HCT116 (cell line): ENCODE measurements around the gene C22orf39. TPM values are rescaled to one million over a fixed set of nuclear protein-coding genes. Genes with fewer than 3 reads are reported as not detected.

Source experiments
- ATAC-seq: fragments of 200-7000 bp; cut with Tn5 transposase; 2 replicates; pipeline ENCODE4 v1.9.1; 2020; ENCODE audit warnings: mild to moderate bottlenecking, moderate library complexity
- BruUV-seq: library from RNA; stranded (reverse); fragments of 400-500 nt; replicated peaks from 2 replicates; lab custom pipeline; 2021; lab: Mats Ljungman, UMichigan
- CTCF ChIA-PET: fragments of 300-600 bp; sonication (Branson Sonifier 250); formaldehyde crosslinking; loops from one replicate; lab custom pipeline; 2021; ENCODE audit warnings: antibody characterized with exemption; lab: Charles Lee
- POLR2A ChIA-PET: fragments of 300-600, 350-600 bp; sonication (Branson Sonifier 250); formaldehyde crosslinking; loops from one replicate; lab custom pipeline; 2021; ENCODE audit warnings: antibody characterized with exemption; lab: Charles Lee
- RAD21 ChIA-PET, 2 experiments: fragments of 300-600 bp; sonication (Branson Sonifier 250); formaldehyde crosslinking; loops; one replicate each; lab custom pipeline; 2023; ENCODE audit warnings: low total read pairs in 2 of 2; ENCODE audit not compliant: uncharacterized antibody in 2 of 2, unreplicated experiment in 2 of 2, low non-redundant PET in 1 of 2; lab: Charles Lee
- DNase-seq: peaks from one replicate; pipeline ENCODE4 v3.0.0-alpha.2; 2010; ENCODE audit warnings: low read depth, low spot score
- H2AFZ ChIP-seq: fragments of 200-600 bp; shearing (Covaris generic), sonication (generic); 2 replicates; pipeline ENCODE4 v1.6.1; 2017; ENCODE audit warnings: low read depth, mixed run types, mixed read lengths, antibody characterized with exemption, low read length; ENCODE audit not compliant: poor library complexity, severe bottlenecking
- H3K27ac ChIP-seq: 2 replicates; pipeline ENCODE4 v1.5.1; 2012; ENCODE audit warnings: low read depth, low read length
- H3K27me3 ChIP-seq: fragments of 200-600 bp; sonication (generic); 2 replicates; pipeline ENCODE4 v1.6.1; 2016; ENCODE audit warnings: mixed run types, low read length, mixed read lengths; ENCODE audit not compliant: insufficient read depth
- H3K36me3 ChIP-seq, 2 experiments: fragments of 200-500 bp in 1 of 2; fragments of 200-600 bp in 1 of 2; sonication (Bioruptor generic) in 1 of 2; sonication (generic) in 1 of 2; 2 replicates each; pipeline versions ENCODE4 v1.5.1 to v1.6.1; 2014 to 2016; ENCODE audit warnings: low read length in 2 of 2, inconsistent platforms in 1 of 2, mixed read lengths in 1 of 2, mixed run types in 1 of 2; ENCODE audit not compliant: insufficient read depth in 2 of 2, control insufficient read depth in 1 of 2
- H3K4me1 ChIP-seq, 2 experiments: fragments of 200-600 bp in 1 of 2; sonication (generic) in 1 of 2; 2 replicates each; pipeline versions ENCODE4 v1.5.1 to v1.6.1; 2012 to 2017; ENCODE audit warnings: low read length in 2 of 2, inconsistent platforms in 1 of 2, mild to moderate bottlenecking in 1 of 2, mixed read lengths in 1 of 2, mixed run types in 1 of 2, moderate library complexity in 1 of 2; ENCODE audit not compliant: insufficient read depth in 2 of 2, control insufficient read depth in 1 of 2
- H3K4me2 ChIP-seq: fragments of 200-600 bp; sonication (generic); 2 replicates; pipeline ENCODE4 v1.6.1; 2017; ENCODE audit warnings: mixed run types, low read length, mixed read lengths
- H3K4me3 ChIP-seq, 2 experiments: fragments of 200-600 bp in 1 of 2; sonication (generic) in 1 of 2; replicated peaks in 1 of 2; 2 replicates each; pipeline ENCODE4 v1.5.1; 2011 to 2016; ENCODE audit warnings: low read length in 2 of 2, control low read depth in 1 of 2, low read depth in 1 of 2, mild to moderate bottlenecking in 1 of 2, mixed read lengths in 1 of 2, mixed run types in 1 of 2
- H3K79me2 ChIP-seq: fragments of 200-600 bp; sonication (generic); 2 replicates; pipeline ENCODE4 v1.6.1; 2017; ENCODE audit warnings: mild to moderate bottlenecking, mixed run types, low read length, moderate library complexity, mixed read lengths; ENCODE audit not compliant: insufficient read depth
- H3K9ac ChIP-seq: fragments of 200-600 bp; sonication (generic); 2 replicates; pipeline ENCODE4 v1.6.1; 2016; ENCODE audit warnings: low read length, mixed read lengths
- H3K9me2 ChIP-seq: fragments of 200-600 bp; sonication (generic), shearing (Covaris generic); 2 replicates; pipeline ENCODE4 v1.6.1; 2017; ENCODE audit warnings: mixed run types, mild to moderate bottlenecking, moderate library complexity; ENCODE audit not compliant: insufficient read depth
- H3K9me3 ChIP-seq, 2 experiments: fragments of 200-500 bp in 1 of 2; fragments of 200-600 bp in 1 of 2; sonication (Bioruptor generic) in 1 of 2; sonication (generic) in 1 of 2; 2 replicates each; pipeline ENCODE4 v1.6.1; 2014 to 2017; ENCODE audit warnings: low read length in 2 of 2, mixed read lengths in 2 of 2, inconsistent platforms in 1 of 2, low read depth in 1 of 2, mild to moderate bottlenecking in 1 of 2, mixed run types in 1 of 2, moderate library complexity in 1 of 2; ENCODE audit not compliant: control insufficient read depth in 1 of 2, insufficient read depth in 1 of 2
- H4K20me1 ChIP-seq: fragments of 200-600 bp; sonication (generic), shearing (Covaris generic); 2 replicates; pipeline ENCODE4 v1.6.1; 2017; ENCODE audit warnings: mixed run types, mild to moderate bottlenecking, moderate library complexity; ENCODE audit not compliant: insufficient read depth
- ATF3 ChIP-seq: IDR thresholded peaks from 2 replicates; pipeline ENCODE4 v1.6.1; 2012
- CBX3 ChIP-seq: IDR thresholded peaks from 2 replicates; pipeline ENCODE4 v1.6.1; 2012; ENCODE audit warnings: low read depth
- CEBPB ChIP-seq: IDR thresholded peaks from 2 replicates; pipeline ENCODE4 v1.6.1; 2012; ENCODE audit warnings: low read depth
- ELF1 ChIP-seq: IDR thresholded peaks from 2 replicates; pipeline ENCODE4 v1.6.1; 2012; ENCODE audit warnings: low read depth, borderline replicate concordance
- EZH2phosphoT487 ChIP-seq: fragments of 200-600 bp; IDR thresholded peaks from 2 replicates; pipeline ENCODE4 v1.6.1; 2018; ENCODE audit warnings: antibody characterized with exemption, borderline replicate concordance
- FOSL1 ChIP-seq: IDR thresholded peaks from 2 replicates; pipeline ENCODE4 v1.6.1; 2012; ENCODE audit warnings: low read depth
- JUND ChIP-seq: IDR thresholded peaks from 2 replicates; pipeline ENCODE4 v1.6.1; 2012
- POLR2AphosphoS5 ChIP-seq: IDR thresholded peaks from 2 replicates; pipeline ENCODE4 v1.6.1; 2011; ENCODE audit warnings: mild to moderate bottlenecking, low read depth, low read length, moderate library complexity
- RAD21 ChIP-seq: IDR thresholded peaks from 2 replicates; pipeline ENCODE4 v1.6.1; 2012; ENCODE audit warnings: low read depth, mild to moderate bottlenecking
- REST ChIP-seq: IDR thresholded peaks from 2 replicates; pipeline ENCODE4 v1.6.1; 2012; ENCODE audit warnings: low read depth
- SIN3A ChIP-seq: IDR thresholded peaks from 2 replicates; pipeline ENCODE4 v1.6.1; 2012; ENCODE audit warnings: low read depth
- SP1 ChIP-seq: IDR thresholded peaks from 2 replicates; pipeline ENCODE4 v1.6.1; 2012; ENCODE audit warnings: low read depth
- SRF ChIP-seq: IDR thresholded peaks from 2 replicates; pipeline ENCODE4 v1.6.1; 2012; ENCODE audit warnings: low read depth
- TCF7L2 ChIP-seq: IDR thresholded peaks from 2 replicates; pipeline ENCODE4 v1.7.0; 2011; ENCODE audit warnings: borderline replicate concordance, inconsistent platforms; ENCODE audit not compliant: insufficient read depth, insufficient read length; ENCODE audit errors: extremely low read depth
- ZBTB33 ChIP-seq: IDR thresholded peaks from 2 replicates; pipeline ENCODE4 v1.6.1; 2011; ENCODE audit warnings: mild to moderate bottlenecking, low read length, moderate library complexity; ENCODE audit not compliant: insufficient replicate concordance; ENCODE audit errors: extremely low read depth
- ZFX ChIP-seq: fragments of 450-650 bp; IDR thresholded peaks from 2 replicates; pipeline ENCODE4 v1.6.1; 2017
- ZNF274 ChIP-seq: fragments of 200-500 bp; sonication (Bioruptor generic); IDR thresholded peaks from 2 replicates; pipeline ENCODE4 v1.6.1; 2014; ENCODE audit warnings: mild to moderate bottlenecking, low read depth, low read length, inconsistent platforms
- intact Hi-C: fragments of 100-400 bp; cut with micrococcal nuclease; formaldehyde crosslinking; loops from 2 replicates; pipeline ENCODE4 v1.10.0; 2022
- total RNA-seq: library from RNA; stranded (reverse); gene quantifications from one replicate; pipeline ENCODE4 v1.2.1, GENCODE V29; 2021; ENCODE audit not compliant: unreplicated experiment
- TF ChIP-seq, protein P1 (sequence below), 3 experiments: fragments of 200-600 bp in 1 of 3; sonication (generic) in 1 of 3; IDR thresholded peaks in 2 of 3; conservative IDR thresholded peaks in 1 of 3; 2 replicates each; pipeline ENCODE4 v1.5.1; 2012 to 2017; ENCODE audit warnings: low read depth in 2 of 3, low read length in 2 of 3, antibody characterized with exemption in 1 of 3, borderline replicate concordance in 1 of 3, control low read depth in 1 of 3, mild to moderate bottlenecking in 1 of 3, mixed read lengths in 1 of 3, mixed run types in 1 of 3, moderate library complexity in 1 of 3; ENCODE audit not compliant: insufficient read depth in 1 of 3
- TF ChIP-seq, protein P2 (sequence below): IDR thresholded peaks from 2 replicates; pipeline ENCODE4 v1.6.1; 2012

C22orf39 gene
- total RNA-seq, 1 experiment from 2014 or later, result 17.7 TPM

DNA sequence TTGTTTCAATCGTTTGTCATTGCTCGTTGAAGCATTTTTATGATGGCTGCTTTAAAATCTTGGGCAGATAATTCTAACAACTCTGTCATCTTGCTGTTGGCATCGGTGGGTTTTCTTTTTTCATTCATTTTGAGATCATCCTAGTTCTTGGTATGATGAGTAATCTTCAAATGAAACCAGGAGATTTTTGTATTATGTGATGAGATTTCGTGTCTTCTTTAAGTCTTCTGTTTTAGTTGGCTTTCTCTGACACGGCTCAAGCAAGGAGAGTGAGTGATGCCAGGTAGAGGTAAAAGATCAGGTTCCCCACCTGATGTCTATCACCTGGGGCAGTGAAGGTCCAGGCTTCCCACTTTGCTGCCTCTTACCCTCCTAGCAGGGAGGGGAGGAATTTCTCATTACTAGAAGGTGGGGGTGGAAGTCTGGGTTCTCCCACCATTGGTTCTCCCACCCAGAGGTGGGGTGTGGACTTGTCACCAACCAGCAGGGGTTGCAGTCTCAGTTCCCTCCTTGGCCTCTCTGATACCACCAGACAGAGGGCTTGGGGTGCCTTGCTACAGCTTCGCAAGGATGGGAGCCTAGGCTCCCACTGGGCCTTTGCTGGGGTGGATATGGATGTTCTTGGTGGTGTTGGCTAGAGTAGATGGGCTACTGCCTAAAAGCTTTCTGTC, 45.1 kb upstream of the C22orf39 start:
- Histone ChIP-seq H3K79me2 (peaks cover 33% of the 10 kb centered on the region), H3K9ac (no peak overlapping the region), H3K27me3 (no peaks in the 10 kb centered on the region), H3K9me2 (no peaks in the 10 kb centered on the region), H3K4me1 (peaks cover 0 to 4% of the 10 kb centered on the region in 2 experiments; a peak in 2 of 4 replicates), H3K27ac (no peak overlapping the region), H3K36me3 (peaks cover 5 to 29% of the 10 kb centered on the region in 2 experiments; a peak in 2 of 4 replicates), H3K4me2 (no peak overlapping the region), H3K4me3 (no peak overlapping the region), H4K20me1 (no peaks in the 10 kb centered on the region), H3K9me3 (no peaks in the 10 kb centered on the region), H2AFZ (no peak overlapping the region)
- POLR2A ChIA-PET, result no interaction called here
- BruUV-seq, result no TSS peak
- DNase-seq (no peak), ATAC-seq (no peak)
- RAD21 ChIA-PET, result no interaction called here
- TF ChIP-seq ZNF274 (no peak), POLR2AphosphoS5 (no peak), SIN3A (no peak), JUND (no peak), CBX3 (no peak), EZH2phosphoT487 (no peak), REST (no peak), ZFX (no peak), ZBTB33 (no peak), ELF1 (no peak), FOSL1 (no peak), ATF3 (no peak), TCF7L2 (no peak), SRF (no peak), CEBPB (no peak), SP1 (no peak), RAD21 (no peak)
- TF ChIP-seq, protein P1, sequence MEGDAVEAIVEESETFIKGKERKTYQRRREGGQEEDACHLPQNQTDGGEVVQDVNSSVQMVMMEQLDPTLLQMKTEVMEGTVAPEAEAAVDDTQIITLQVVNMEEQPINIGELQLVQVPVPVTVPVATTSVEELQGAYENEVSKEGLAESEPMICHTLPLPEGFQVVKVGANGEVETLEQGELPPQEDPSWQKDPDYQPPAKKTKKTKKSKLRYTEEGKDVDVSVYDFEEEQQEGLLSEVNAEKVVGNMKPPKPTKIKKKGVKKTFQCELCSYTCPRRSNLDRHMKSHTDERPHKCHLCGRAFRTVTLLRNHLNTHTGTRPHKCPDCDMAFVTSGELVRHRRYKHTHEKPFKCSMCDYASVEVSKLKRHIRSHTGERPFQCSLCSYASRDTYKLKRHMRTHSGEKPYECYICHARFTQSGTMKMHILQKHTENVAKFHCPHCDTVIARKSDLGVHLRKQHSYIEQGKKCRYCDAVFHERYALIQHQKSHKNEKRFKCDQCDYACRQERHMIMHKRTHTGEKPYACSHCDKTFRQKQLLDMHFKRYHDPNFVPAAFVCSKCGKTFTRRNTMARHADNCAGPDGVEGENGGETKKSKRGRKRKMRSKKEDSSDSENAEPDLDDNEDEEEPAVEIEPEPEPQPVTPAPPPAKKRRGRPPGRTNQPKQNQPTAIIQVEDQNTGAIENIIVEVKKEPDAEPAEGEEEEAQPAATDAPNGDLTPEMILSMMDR (IDR thresholded peaks at IDR 0.05 in 2 of 3, conservative IDR thresholded peaks at IDR 0.05 in 1 of 3; ENCODE audit: borderline replicate concordance in 1 of 3, insufficient read depth in 1 of 3, low read depth in 2 of 3, low read length in 2 of 3), result no peak
- TF ChIP-seq, protein P2, sequence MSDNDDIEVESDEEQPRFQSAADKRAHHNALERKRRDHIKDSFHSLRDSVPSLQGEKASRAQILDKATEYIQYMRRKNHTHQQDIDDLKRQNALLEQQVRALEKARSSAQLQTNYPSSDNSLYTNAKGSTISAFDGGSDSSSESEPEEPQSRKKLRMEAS, result no peak
- CTCF ChIA-PET, result no interaction called here
- intact Hi-C loops, result no loop called here
